HEK293 (cell line): ENCODE data around the gene KAT7.
A peak's percentile ranks its signal among the peaks of the same experiment; 100 is the strongest.

Experiments
- CTCF ChIP-seq: fragments of 450-650 bp; formaldehyde crosslinking; IDR thresholded peaks from 2 replicates; pipeline ENCODE4 v1.5.1; 2016; ENCODE audit warnings: missing biosample characterization, missing genetic modification characterization
- MZF1 ChIP-seq: fragments of 450-650 bp; formaldehyde crosslinking; IDR thresholded peaks from 2 replicates; pipeline ENCODE4 v1.5.1; 2017; ENCODE audit warnings: missing biosample characterization, missing genetic modification characterization, borderline replicate concordance
- SP2 ChIP-seq: fragments of 450-650 bp; formaldehyde crosslinking; IDR thresholded peaks from 2 replicates; pipeline ENCODE4 v1.5.1; 2016; ENCODE audit warnings: missing biosample characterization, missing genetic modification characterization
- YY1 ChIP-seq: fragments of 450-650 bp; formaldehyde crosslinking; IDR thresholded peaks from 2 replicates; pipeline ENCODE4 v1.5.1; 2018; ENCODE audit warnings: missing biosample characterization, missing genetic modification characterization
- ZFP41 ChIP-seq: fragments of 450-650 bp; formaldehyde crosslinking; IDR thresholded peaks from 2 replicates; pipeline ENCODE4 v1.5.1; 2016; ENCODE audit warnings: missing biosample characterization, missing genetic modification characterization, borderline replicate concordance
- ZNF121 ChIP-seq: fragments of 450-650 bp; formaldehyde crosslinking; IDR thresholded peaks from 2 replicates; pipeline ENCODE4 v1.5.1; 2016; ENCODE audit warnings: missing biosample characterization, missing genetic modification characterization
- ZNF155 ChIP-seq: fragments of 450-650 bp; formaldehyde crosslinking; IDR thresholded peaks from 2 replicates; pipeline ENCODE4 v1.5.1; 2016; ENCODE audit warnings: missing biosample characterization, missing genetic modification characterization
- ZNF341 ChIP-seq: fragments of 450-650 bp; formaldehyde crosslinking; IDR thresholded peaks from 2 replicates; pipeline ENCODE4; 2016; ENCODE audit warnings: low read depth, missing biosample characterization, missing genetic modification characterization
- ZNF391 ChIP-seq: fragments of 450-650 bp; formaldehyde crosslinking; IDR thresholded peaks from 2 replicates; pipeline ENCODE4 v1.5.1; 2016; ENCODE audit warnings: low read depth, missing biosample characterization, missing genetic modification characterization, borderline replicate concordance
- ZNF394 ChIP-seq: fragments of 450-650 bp; formaldehyde crosslinking; IDR thresholded peaks from 2 replicates; pipeline ENCODE4 v1.5.1; 2016; ENCODE audit warnings: missing biosample characterization, missing genetic modification characterization, mild to moderate bottlenecking, moderate library complexity, borderline replicate concordance
- ZNF768 ChIP-seq: fragments of 450-650 bp; formaldehyde crosslinking; IDR thresholded peaks from 2 replicates; pipeline ENCODE4 v1.5.1; 2018; ENCODE audit warnings: missing biosample characterization, mild to moderate bottlenecking, missing genetic modification characterization
- TF ChIP-seq, protein P1 (sequence below): fragments of 450-650 bp; formaldehyde crosslinking; IDR thresholded peaks from 2 replicates; pipeline ENCODE4 v1.5.1; 2016; ENCODE audit warnings: missing biosample characterization, missing genetic modification characterization
- TF ChIP-seq, protein P2 (sequence below): fragments of 450-650 bp; formaldehyde crosslinking; IDR thresholded peaks from 2 replicates; pipeline ENCODE4 v1.5.1; 2016; ENCODE audit warnings: missing biosample characterization, missing genetic modification characterization, borderline replicate concordance

GRCh38 chr17:49846938-49847712 lies 58.6 kb downstream of the KAT7 start:
- no peak for TF ChIP-seq CTCF (tag by site-specific recombination)
- no peak for TF ChIP-seq YY1
- TF ChIP-seq SP2 (tag by site-specific recombination) = no peak
- no peak for TF ChIP-seq ZFP41 (tag by site-specific recombination)
- TF ChIP-seq, protein P1, sequence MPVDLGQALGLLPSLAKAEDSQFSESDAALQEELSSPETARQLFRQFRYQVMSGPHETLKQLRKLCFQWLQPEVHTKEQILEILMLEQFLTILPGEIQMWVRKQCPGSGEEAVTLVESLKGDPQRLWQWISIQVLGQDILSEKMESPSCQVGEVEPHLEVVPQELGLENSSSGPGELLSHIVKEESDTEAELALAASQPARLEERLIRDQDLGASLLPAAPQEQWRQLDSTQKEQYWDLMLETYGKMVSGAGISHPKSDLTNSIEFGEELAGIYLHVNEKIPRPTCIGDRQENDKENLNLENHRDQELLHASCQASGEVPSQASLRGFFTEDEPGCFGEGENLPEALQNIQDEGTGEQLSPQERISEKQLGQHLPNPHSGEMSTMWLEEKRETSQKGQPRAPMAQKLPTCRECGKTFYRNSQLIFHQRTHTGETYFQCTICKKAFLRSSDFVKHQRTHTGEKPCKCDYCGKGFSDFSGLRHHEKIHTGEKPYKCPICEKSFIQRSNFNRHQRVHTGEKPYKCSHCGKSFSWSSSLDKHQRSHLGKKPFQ (tag by site-specific recombination) = no peak
- no peak for TF ChIP-seq ZNF394
- TF ChIP-seq MZF1 (tag by site-specific recombination) = no peak
- TF ChIP-seq ZNF155 = no peak
- TF ChIP-seq ZNF121 (tag by site-specific recombination) = no peak
- TF ChIP-seq, protein P2, sequence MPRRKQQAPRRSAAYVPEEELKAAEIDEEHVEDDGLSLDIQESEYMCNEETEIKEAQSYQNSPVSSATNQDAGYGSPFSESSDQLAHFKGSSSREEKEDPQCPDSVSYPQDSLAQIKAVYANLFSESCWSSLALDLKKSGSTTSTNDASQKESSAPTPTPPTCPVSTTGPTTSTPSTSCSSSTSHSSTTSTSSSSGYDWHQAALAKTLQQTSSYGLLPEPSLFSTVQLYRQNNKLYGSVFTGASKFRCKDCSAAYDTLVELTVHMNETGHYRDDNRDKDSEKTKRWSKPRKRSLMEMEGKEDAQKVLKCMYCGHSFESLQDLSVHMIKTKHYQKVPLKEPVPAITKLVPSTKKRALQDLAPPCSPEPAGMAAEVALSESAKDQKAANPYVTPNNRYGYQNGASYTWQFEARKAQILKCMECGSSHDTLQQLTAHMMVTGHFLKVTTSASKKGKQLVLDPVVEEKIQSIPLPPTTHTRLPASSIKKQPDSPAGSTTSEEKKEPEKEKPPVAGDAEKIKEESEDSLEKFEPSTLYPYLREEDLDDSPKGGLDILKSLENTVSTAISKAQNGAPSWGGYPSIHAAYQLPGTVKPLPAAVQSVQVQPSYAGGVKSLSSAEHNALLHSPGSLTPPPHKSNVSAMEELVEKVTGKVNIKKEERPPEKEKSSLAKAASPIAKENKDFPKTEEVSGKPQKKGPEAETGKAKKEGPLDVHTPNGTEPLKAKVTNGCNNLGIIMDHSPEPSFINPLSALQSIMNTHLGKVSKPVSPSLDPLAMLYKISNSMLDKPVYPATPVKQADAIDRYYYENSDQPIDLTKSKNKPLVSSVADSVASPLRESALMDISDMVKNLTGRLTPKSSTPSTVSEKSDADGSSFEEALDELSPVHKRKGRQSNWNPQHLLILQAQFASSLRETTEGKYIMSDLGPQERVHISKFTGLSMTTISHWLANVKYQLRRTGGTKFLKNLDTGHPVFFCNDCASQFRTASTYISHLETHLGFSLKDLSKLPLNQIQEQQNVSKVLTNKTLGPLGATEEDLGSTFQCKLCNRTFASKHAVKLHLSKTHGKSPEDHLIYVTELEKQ (tag by site-specific recombination) = no peak
- TF ChIP-seq ZNF341 (tag by site-specific recombination) = no peak
- TF ChIP-seq ZNF391 (tag by site-specific recombination) = no peak
- TF ChIP-seq ZNF768 (tag by site-specific recombination) = peak; percentile 72; the same call in 1 of the 2 replicates
